Stimulated activated naive CD8-positive, alpha-beta T cell treated with anti-CD3 and anti-CD28 coated beads, Interleukin-15, Interleukin-2, amounts not matched to agents 100 ng/mL and 50 ng/mL, for 24 hours (primary cell): ENCODE data around the gene RSPH10B2.
"Not testable (repeated sequence)": the region's sequence is repeated elsewhere in the genome, so short reads cannot be mapped to it uniquely, and the experiment has no call there.

Source experiments
- H3K27ac Mint-ChIP-seq: one replicate; pipeline ENCODE4 v1.8.0; 2021; ENCODE audit warnings: mild to moderate bottlenecking, mixed read lengths
- H3K27me3 Mint-ChIP-seq: one replicate; pipeline ENCODE4 v1.8.0; 2021; ENCODE audit warnings: mixed read lengths
- H3K36me3 Mint-ChIP-seq: one replicate; pipeline ENCODE4 v1.8.0; 2021; ENCODE audit warnings: low read depth, mixed read lengths
- H3K4me1 Mint-ChIP-seq: one replicate; pipeline ENCODE4 v1.8.0; 2021; ENCODE audit warnings: low read depth, mixed read lengths
- H3K4me3 Mint-ChIP-seq: one replicate; pipeline ENCODE4 v1.8.0; 2021; ENCODE audit warnings: mild to moderate bottlenecking, mixed read lengths
- H3K9me3 Mint-ChIP-seq: one replicate; pipeline ENCODE4 v1.8.0; 2021; ENCODE audit warnings: mixed read lengths

RSPH10B2 gene

GRCh38 chr7:6815470-6815869, 61.6 kb downstream of the RSPH10B2 start:
- H3K27ac Mint-ChIP-seq, H3K27me3 Mint-ChIP-seq, H3K4me3 Mint-ChIP-seq, H3K9me3 Mint-ChIP-seq, H3K4me1 Mint-ChIP-seq: not testable (repeated sequence)
- H3K36me3 Mint-ChIP-seq, result peaks cover 17% of the 10 kb centered on the region

- H3K27ac Mint-ChIP-seq, H3K9me3 Mint-ChIP-seq, H3K27me3 Mint-ChIP-seq, H3K4me3 Mint-ChIP-seq: not testable (repeated sequence)
- H3K36me3 Mint-ChIP-seq, result peaks cover 23% of the 10 kb centered on the region
- H3K4me1 Mint-ChIP-seq, result peaks cover 11% of the 10 kb centered on the region
Observed at GRCh38 chr7:6821622-6822021, 67.7 kb downstream of the RSPH10B2 start.

- Mint-ChIP-seq H3K4me3 (peak overlapping the region; percentile 81), H3K27ac (peak overlapping the region; percentile 67)
- not testable (repeated sequence) for H3K9me3 Mint-ChIP-seq
Observed at GRCh38 chr7:6825236-6826125, 71.6 kb downstream of the RSPH10B2 start.

GRCh38 chr7:6826151-6826550, 72.2 kb downstream of the RSPH10B2 start, which contains the start of gene CCZ1B:
Gene CCZ1B, minus strand, starts transcription at chr7:6826275. Its CDS starts 78 bp downstream, at chr7:6826197.
- peak within 1 kb of the TSS; percentile 94 for H3K27ac Mint-ChIP-seq
- H3K27me3 Mint-ChIP-seq, H3K36me3 Mint-ChIP-seq, H3K9me3 Mint-ChIP-seq: not testable (repeated sequence)
- peak within 1 kb of the TSS; percentile 93 for H3K4me3 Mint-ChIP-seq
- H3K4me1 Mint-ChIP-seq, result peaks cover 11% of the 10 kb centered on the region

More at GRCh38 chr7:6825236-6826125, 71.6 kb downstream of the RSPH10B2 start:
- not testable (repeated sequence) for H3K27me3 Mint-ChIP-seq
- peaks cover 11% of the 10 kb centered on the region for H3K36me3 Mint-ChIP-seq
- peaks cover 11% of the 10 kb centered on the region for H3K4me1 Mint-ChIP-seq

GRCh38 chr7:6827180-6827579, 73.3 kb downstream of the RSPH10B2 start:
- H3K4me3 Mint-ChIP-seq, result peak overlapping the region; percentile 61

GRCh38 chr7:6829616-6830015, 75.7 kb downstream of the RSPH10B2 start:
- not testable (repeated sequence) for H3K36me3 Mint-ChIP-seq, H3K27ac Mint-ChIP-seq, H3K9me3 Mint-ChIP-seq, H3K4me1 Mint-ChIP-seq, H3K4me3 Mint-ChIP-seq
- H3K27me3 Mint-ChIP-seq, result peaks cover 13% of the 10 kb centered on the region

More at GRCh38 chr7:6827180-6827579, 73.3 kb downstream of the RSPH10B2 start:
- not testable (repeated sequence) for H3K9me3 Mint-ChIP-seq, H3K27me3 Mint-ChIP-seq, H3K27ac Mint-ChIP-seq, H3K36me3 Mint-ChIP-seq
- peaks cover 11% of the 10 kb centered on the region for H3K4me1 Mint-ChIP-seq

GRCh38 chr7:6830026-6830425, 76.1 kb downstream of the RSPH10B2 start:
- not testable (repeated sequence) for H3K9me3 Mint-ChIP-seq, H3K4me3 Mint-ChIP-seq, H3K27ac Mint-ChIP-seq, H3K4me1 Mint-ChIP-seq, H3K36me3 Mint-ChIP-seq
- peaks cover 18% of the 10 kb centered on the region for H3K27me3 Mint-ChIP-seq

GRCh38 chr7:6831018-6831725, 77.3 kb downstream of the RSPH10B2 start:
- H3K27ac Mint-ChIP-seq, result no peak overlapping the region
- no peaks in the 10 kb centered on the region for H3K9me3 Mint-ChIP-seq
- H3K36me3 Mint-ChIP-seq, result no peaks in the 10 kb centered on the region
- peaks cover 1% of the 10 kb centered on the region for H3K4me1 Mint-ChIP-seq
- peaks cover 19% of the 10 kb centered on the region for H3K27me3 Mint-ChIP-seq
- no peak overlapping the region for H3K4me3 Mint-ChIP-seq

GRCh38 chr7:6833636-6834035, 79.7 kb downstream of the RSPH10B2 start:
- Mint-ChIP-seq H3K4me1 (no peaks in the 10 kb centered on the region), H3K9me3 (no peaks in the 10 kb centered on the region), H3K27me3 (peaks cover 26% of the 10 kb centered on the region), H3K27ac (no peak overlapping the region), H3K4me3 (no peak overlapping the region), H3K36me3 (no peaks in the 10 kb centered on the region)

GRCh38 chr7:6835521-6835920, 81.6 kb downstream of the RSPH10B2 start:
- not testable (repeated sequence) for H3K27ac Mint-ChIP-seq, H3K36me3 Mint-ChIP-seq, H3K9me3 Mint-ChIP-seq, H3K4me1 Mint-ChIP-seq, H3K4me3 Mint-ChIP-seq
- H3K27me3 Mint-ChIP-seq, result peaks cover 26% of the 10 kb centered on the region

GRCh38 chr7:6837081-6837480, 83.2 kb downstream of the RSPH10B2 start:
- peaks cover 18% of the 10 kb centered on the region for H3K27me3 Mint-ChIP-seq
- H3K4me3 Mint-ChIP-seq, H3K36me3 Mint-ChIP-seq, H3K4me1 Mint-ChIP-seq, H3K27ac Mint-ChIP-seq, H3K9me3 Mint-ChIP-seq: not testable (repeated sequence)

- H3K9me3 Mint-ChIP-seq, H3K4me1 Mint-ChIP-seq, H3K36me3 Mint-ChIP-seq, H3K4me3 Mint-ChIP-seq, H3K27me3 Mint-ChIP-seq, H3K27ac Mint-ChIP-seq: not testable (repeated sequence)
Observed at GRCh38 chr7:6842278-6842921, 88.5 kb downstream of the RSPH10B2 start.

- H3K4me1 Mint-ChIP-seq, H3K27ac Mint-ChIP-seq, H3K9me3 Mint-ChIP-seq, H3K36me3 Mint-ChIP-seq, H3K27me3 Mint-ChIP-seq, H3K4me3 Mint-ChIP-seq: not testable (repeated sequence)
Observed at GRCh38 chr7:6843092-6843491, 89.2 kb downstream of the RSPH10B2 start.

GRCh38 chr7:6843654-6844053, 89.8 kb downstream of the RSPH10B2 start:
- H3K36me3 Mint-ChIP-seq, H3K27me3 Mint-ChIP-seq, H3K9me3 Mint-ChIP-seq, H3K4me1 Mint-ChIP-seq, H3K4me3 Mint-ChIP-seq, H3K27ac Mint-ChIP-seq: not testable (repeated sequence)

- not testable (repeated sequence) for H3K9me3 Mint-ChIP-seq, H3K4me1 Mint-ChIP-seq, H3K36me3 Mint-ChIP-seq, H3K27ac Mint-ChIP-seq, H3K27me3 Mint-ChIP-seq, H3K4me3 Mint-ChIP-seq
Observed at GRCh38 chr7:6845971-6846449, 92.1 kb downstream of the RSPH10B2 start.
